Breast epithelium (tissue), 3 donors: ENCODE measurements around the gene RUNDC3A.

Experiments
- POLR2AphosphoS5 ChIP-seq, 3 donors: sonication (generic); formaldehyde crosslinking; IDR thresholded peaks; one replicate each; pipeline ENCODE4 v1.6.1; 2017; ENCODE audit warnings: antibody characterized with exemption in 3 of 3
- TF ChIP-seq, protein P1 (sequence below), 3 donors: fragments of 450-650 bp; IDR thresholded peaks; one replicate each; pipeline ENCODE4 v1.5.1; 2016 to 2017; ENCODE audit warnings: antibody characterized with exemption in 3 of 3, mild to moderate bottlenecking in 3 of 3, moderate library complexity in 3 of 3

DNA sequence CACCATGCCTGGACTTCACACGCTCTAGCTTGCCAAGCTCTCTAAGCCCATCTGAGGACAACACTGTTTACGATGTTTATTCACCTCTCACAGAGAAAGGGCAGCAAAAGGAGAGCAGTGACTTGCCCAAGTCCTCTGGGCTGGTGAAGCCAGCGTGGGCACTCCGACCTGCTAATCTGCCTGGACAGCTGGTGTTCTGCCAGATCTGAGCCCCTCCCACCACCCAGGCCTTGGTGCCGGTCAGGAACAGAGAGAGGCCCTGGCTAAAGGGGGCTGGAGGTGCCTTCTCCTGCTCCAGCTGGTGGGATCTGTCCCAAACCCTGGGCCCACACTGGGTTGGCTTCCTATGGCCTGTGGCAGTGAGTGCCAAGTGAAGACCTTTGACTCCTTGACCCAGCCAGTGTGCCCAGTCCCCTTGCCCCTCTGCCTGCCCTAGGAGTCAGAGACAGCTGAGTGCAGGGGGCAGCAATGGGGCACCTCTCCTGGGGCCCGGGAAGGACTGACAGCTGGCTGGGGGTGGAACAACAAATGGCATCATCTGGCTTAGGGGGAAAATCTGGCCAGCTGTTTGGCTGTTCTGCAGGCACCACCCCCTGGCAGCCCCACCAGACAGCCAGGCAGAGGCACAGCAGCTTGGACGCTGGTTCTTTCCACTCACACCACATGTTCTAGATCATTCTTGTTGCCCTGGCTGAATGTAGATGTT lies 38.7 kb upstream of the RUNDC3A start:
- TF ChIP-seq, protein P1, sequence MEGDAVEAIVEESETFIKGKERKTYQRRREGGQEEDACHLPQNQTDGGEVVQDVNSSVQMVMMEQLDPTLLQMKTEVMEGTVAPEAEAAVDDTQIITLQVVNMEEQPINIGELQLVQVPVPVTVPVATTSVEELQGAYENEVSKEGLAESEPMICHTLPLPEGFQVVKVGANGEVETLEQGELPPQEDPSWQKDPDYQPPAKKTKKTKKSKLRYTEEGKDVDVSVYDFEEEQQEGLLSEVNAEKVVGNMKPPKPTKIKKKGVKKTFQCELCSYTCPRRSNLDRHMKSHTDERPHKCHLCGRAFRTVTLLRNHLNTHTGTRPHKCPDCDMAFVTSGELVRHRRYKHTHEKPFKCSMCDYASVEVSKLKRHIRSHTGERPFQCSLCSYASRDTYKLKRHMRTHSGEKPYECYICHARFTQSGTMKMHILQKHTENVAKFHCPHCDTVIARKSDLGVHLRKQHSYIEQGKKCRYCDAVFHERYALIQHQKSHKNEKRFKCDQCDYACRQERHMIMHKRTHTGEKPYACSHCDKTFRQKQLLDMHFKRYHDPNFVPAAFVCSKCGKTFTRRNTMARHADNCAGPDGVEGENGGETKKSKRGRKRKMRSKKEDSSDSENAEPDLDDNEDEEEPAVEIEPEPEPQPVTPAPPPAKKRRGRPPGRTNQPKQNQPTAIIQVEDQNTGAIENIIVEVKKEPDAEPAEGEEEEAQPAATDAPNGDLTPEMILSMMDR (IDR thresholded peaks at IDR 0.05), result no peak
- TF ChIP-seq POLR2AphosphoS5 (IDR thresholded peaks at IDR 0.05), result no peak
